Neutrophil (primary cell): ENCODE results near the gene TBC1D17.

Experiments
- H3K27ac ChIP-seq: fragments of 200-600 bp; sonication (generic); 2 replicates; pipeline ENCODE4 v1.5.1; 2016; ENCODE audit warnings: mild to moderate bottlenecking, moderate library complexity
- H3K27me3 ChIP-seq: fragments of 200-600 bp; sonication (generic); 2 replicates; pipeline ENCODE4 v1.6.0; 2016; ENCODE audit warnings: mild to moderate bottlenecking
- H3K36me3 ChIP-seq: fragments of 200-600 bp; sonication (generic); 2 replicates; pipeline ENCODE4 v1.5.1; 2017
- H3K4me1 ChIP-seq, 2 experiments: fragments of 200-600 bp in 1 of 2; sonication (generic) in 1 of 2; 1 replicate in 1 of 2; 2 replicates in 1 of 2; pipeline versions ENCODE4 v1.5.1 to v1.6.1; 2013 to 2016; ENCODE audit warnings: low read depth in 1 of 2, low read length in 1 of 2, mild to moderate bottlenecking in 1 of 2, moderate library complexity in 1 of 2; ENCODE audit not compliant: control insufficient read depth in 1 of 2, insufficient read depth in 1 of 2
- H3K4me3 ChIP-seq, 2 experiments: fragments of 200-600 bp in 1 of 2; sonication (generic) in 1 of 2; 1 replicate in 1 of 2; 2 replicates in 1 of 2; pipeline ENCODE4 v1.5.1; 2013 to 2016; ENCODE audit warnings: low read depth in 1 of 2, low read length in 1 of 2, mild to moderate bottlenecking in 1 of 2, moderate library complexity in 1 of 2
- H3K9me3 ChIP-seq: fragments of 200-600 bp; sonication (generic); 2 replicates; pipeline ENCODE4 v1.5.1; 2016
- CTCF ChIP-seq: fragments of 200-600 bp; sonication (generic); IDR thresholded peaks from 2 replicates; pipeline ENCODE4 v1.5.1; 2016; ENCODE audit warnings: antibody characterized with exemption

Gene TBC1D17

GRCh38 chr19:49882643-49883042, 5.1 kb downstream of the TBC1D17 start:
- peaks cover 60% of the 10 kb centered on the region for H3K36me3 ChIP-seq
- H3K4me1 ChIP-seq: peaks cover 14 to 17% of the 10 kb centered on the region in 2 experiments
- TF ChIP-seq CTCF: no peak
- no peaks in the 10 kb centered on the region for H3K27me3 ChIP-seq
- H3K4me3 ChIP-seq: no peak overlapping the region
- H3K27ac ChIP-seq: no peak overlapping the region
- H3K9me3 ChIP-seq: no peaks in the 10 kb centered on the region

GRCh38 chr19:49883094-49883493, 5.6 kb downstream of the TBC1D17 start:
- TF ChIP-seq CTCF: no peak
- Histone ChIP-seq H3K27ac (no peak overlapping the region), H3K4me1 (peaks cover 13 to 16% of the 10 kb centered on the region in 2 experiments), H3K27me3 (no peaks in the 10 kb centered on the region), H3K4me3 (no peak overlapping the region), H3K36me3 (peaks cover 64% of the 10 kb centered on the region), H3K9me3 (no peaks in the 10 kb centered on the region)

GRCh38 chr19:49884109-49884508, 6.6 kb downstream of the TBC1D17 start:
- Histone ChIP-seq H3K4me1 (peaks cover 3 to 5% of the 10 kb centered on the region in 2 experiments), H3K9me3 (no peaks in the 10 kb centered on the region), H3K4me3 (no peak overlapping the region), H3K27me3 (peaks cover 5% of the 10 kb centered on the region), H3K27ac (no peak overlapping the region), H3K36me3 (peaks cover 74% of the 10 kb centered on the region)
- TF ChIP-seq CTCF: no peak

- no peak for TF ChIP-seq CTCF
- H3K27me3 ChIP-seq: peaks cover 12% of the 10 kb centered on the region
- peaks cover 2% of the 10 kb centered on the region in 2 experiments for H3K4me1 ChIP-seq
- no peak overlapping the region for H3K27ac ChIP-seq
- H3K9me3 ChIP-seq: no peaks in the 10 kb centered on the region
- no peak overlapping the region for H3K4me3 ChIP-seq
- H3K36me3 ChIP-seq: peaks cover 74% of the 10 kb centered on the region
Measured at GRCh38 chr19:49884760-49885159, 7.3 kb downstream of the TBC1D17 start.

- H3K27ac ChIP-seq: no peak overlapping the region
Measured at GRCh38 chr19:49887037-49887664, 9.6 kb downstream of the TBC1D17 start.

More at GRCh38 chr19:49887037-49887664, 9.6 kb downstream of the TBC1D17 start:
- Histone ChIP-seq H3K36me3 (peaks cover 53% of the 10 kb centered on the region), H3K4me1 (peaks cover 9 to 11% of the 10 kb centered on the region in 2 experiments), H3K9me3 (no peaks in the 10 kb centered on the region), H3K27me3 (peaks cover 33% of the 10 kb centered on the region), H3K4me3 (no peak overlapping the region)
- no peak for TF ChIP-seq CTCF
